Colonic mucosa (tissue), 4 donors: ENCODE data around the gene SYCP1. TPM values are rescaled to one million over a fixed set of nuclear protein-coding genes. Genes with fewer than 3 reads are reported as not detected.

Experiments used
- DNase-seq: peaks from one replicate; pipeline ENCODE4 v3.0.0-alpha.2; 2020
- H3K27ac ChIP-seq: fragments of 200-600 bp; one replicate; pipeline ENCODE4 v1.8.0; 2021
- H3K27me3 ChIP-seq: fragments of 200-600 bp; one replicate; pipeline ENCODE4 v1.8.0; 2021
- H3K36me3 ChIP-seq: fragments of 200-600 bp; one replicate; pipeline ENCODE4 v1.8.0; 2021
- H3K4me1 ChIP-seq: fragments of 200-600 bp; one replicate; pipeline ENCODE4 v1.8.0; 2021; ENCODE audit warnings: mild to moderate bottlenecking
- H3K4me3 ChIP-seq: fragments of 200-600 bp; one replicate; pipeline ENCODE4 v1.8.0; 2021
- H3K9ac ChIP-seq, 2 donors: one replicate each; pipeline ENCODE4 v1.7.0; 2013; ENCODE audit warnings: control low read depth in 2 of 2, low read depth in 2 of 2, low read length in 2 of 2
- H3K9me3 ChIP-seq: fragments of 200-600 bp; one replicate; pipeline ENCODE4 v1.8.0; 2021
- intact Hi-C: fragments of 100-400 bp; cut with DNase I; formaldehyde crosslinking; loops from one replicate; pipeline ENCODE4 v1.14.1; 2022
- total RNA-seq, 2 donors: library from RNA; stranded (reverse); fragmentation: NEBNext Ultra II Directional in 1 of 2; extraction: Animal tissue kit (Norgen Biotek cat#: 25700) in 1 of 2; gene quantifications; one replicate each; pipeline ENCODE4 v1.2.1, GENCODE V29; 2021
- TF ChIP-seq, protein P1 (sequence below): fragments of 200-600 bp; IDR thresholded peaks from one replicate; pipeline ENCODE4 v1.8.0; 2022; ENCODE audit warnings: antibody characterized with exemption, mild to moderate bottlenecking
- donor health status: healthy.
- donor health status: DM: no; HTN: no; CAD: no.
- donor health status: DM: no; HTN: no; CAD: no.

The SYCP1 gene
- total RNA-seq, 2 donors from 2014 or later, result not detected

DNA sequence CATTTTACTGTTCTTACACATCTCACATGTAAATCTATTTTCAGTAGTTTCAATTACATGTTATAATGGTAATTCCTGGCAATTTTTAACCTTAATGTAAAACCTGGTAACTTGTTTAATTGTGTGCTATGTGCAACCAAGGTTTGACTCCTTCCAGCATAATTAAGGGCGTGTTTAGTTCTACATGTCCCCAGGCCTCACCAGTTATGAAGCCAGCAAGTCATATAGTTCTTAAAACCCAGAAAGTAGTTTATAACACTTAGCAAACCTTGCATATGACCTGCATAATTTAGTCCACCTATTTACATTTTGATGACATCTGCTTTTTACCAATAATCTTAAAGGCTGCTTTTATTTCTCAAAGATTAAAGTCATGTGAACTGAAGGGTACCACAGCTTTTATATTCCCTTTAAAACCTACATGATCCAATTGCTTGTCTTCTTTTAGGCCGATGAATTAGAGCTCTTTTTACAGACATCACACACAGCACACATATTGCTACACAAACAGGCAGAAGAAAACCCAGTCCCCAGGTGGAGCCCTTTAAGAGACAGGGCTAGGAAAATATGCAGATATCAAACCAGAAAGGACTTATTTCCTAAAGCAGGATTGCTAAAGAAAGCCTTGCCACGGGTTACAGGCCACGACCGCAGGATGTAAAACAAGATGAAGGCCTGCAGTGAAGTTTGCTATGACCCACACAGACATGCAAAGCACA lies 23.2 kb upstream of the SYCP1 start:
- no peak for DNase-seq
- intact Hi-C loops, result no loop called here
- no peak overlapping the region for H3K4me3 ChIP-seq
- no peaks in the 10 kb centered on the region for H3K9me3 ChIP-seq
- no peaks in the 10 kb centered on the region for H3K27me3 ChIP-seq
- TF ChIP-seq, protein P1, sequence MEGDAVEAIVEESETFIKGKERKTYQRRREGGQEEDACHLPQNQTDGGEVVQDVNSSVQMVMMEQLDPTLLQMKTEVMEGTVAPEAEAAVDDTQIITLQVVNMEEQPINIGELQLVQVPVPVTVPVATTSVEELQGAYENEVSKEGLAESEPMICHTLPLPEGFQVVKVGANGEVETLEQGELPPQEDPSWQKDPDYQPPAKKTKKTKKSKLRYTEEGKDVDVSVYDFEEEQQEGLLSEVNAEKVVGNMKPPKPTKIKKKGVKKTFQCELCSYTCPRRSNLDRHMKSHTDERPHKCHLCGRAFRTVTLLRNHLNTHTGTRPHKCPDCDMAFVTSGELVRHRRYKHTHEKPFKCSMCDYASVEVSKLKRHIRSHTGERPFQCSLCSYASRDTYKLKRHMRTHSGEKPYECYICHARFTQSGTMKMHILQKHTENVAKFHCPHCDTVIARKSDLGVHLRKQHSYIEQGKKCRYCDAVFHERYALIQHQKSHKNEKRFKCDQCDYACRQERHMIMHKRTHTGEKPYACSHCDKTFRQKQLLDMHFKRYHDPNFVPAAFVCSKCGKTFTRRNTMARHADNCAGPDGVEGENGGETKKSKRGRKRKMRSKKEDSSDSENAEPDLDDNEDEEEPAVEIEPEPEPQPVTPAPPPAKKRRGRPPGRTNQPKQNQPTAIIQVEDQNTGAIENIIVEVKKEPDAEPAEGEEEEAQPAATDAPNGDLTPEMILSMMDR, result no peak
- H3K27ac ChIP-seq, result no peak overlapping the region
- no peak overlapping the region for H3K9ac ChIP-seq
- H3K36me3 ChIP-seq, result no peaks in the 10 kb centered on the region
- H3K4me1 ChIP-seq, result no peaks in the 10 kb centered on the region

DNA sequence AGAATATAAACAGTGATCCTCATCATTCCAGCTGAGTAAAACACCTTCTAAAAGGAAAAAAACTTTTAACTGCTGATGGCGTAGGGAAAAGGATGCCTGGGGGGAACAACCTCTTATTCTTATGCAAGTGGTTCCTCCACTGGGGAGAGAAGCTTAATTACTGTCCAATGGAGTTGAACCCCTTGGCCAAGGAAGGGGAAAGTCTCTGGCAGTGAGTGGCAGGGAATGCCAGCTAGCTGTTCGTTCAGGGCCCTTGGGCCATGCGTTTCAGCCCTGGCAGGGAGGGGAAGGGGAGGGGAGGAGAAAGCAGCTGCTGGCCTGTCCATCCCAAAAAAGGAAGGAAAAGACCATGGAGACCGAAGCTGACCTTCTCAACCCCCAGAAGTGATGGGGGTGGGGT lies 22.6 kb upstream of the SYCP1 start:
- intact Hi-C loops, result no loop called here
- no peak overlapping the region for H3K9ac ChIP-seq
- H3K27me3 ChIP-seq, result no peaks in the 10 kb centered on the region
- H3K9me3 ChIP-seq, result no peaks in the 10 kb centered on the region
- no peaks in the 10 kb centered on the region for H3K4me1 ChIP-seq
- H3K27ac ChIP-seq, result no peak overlapping the region
- TF ChIP-seq, protein P1, result no peak
- no peak for DNase-seq
- no peaks in the 10 kb centered on the region for H3K36me3 ChIP-seq
- no peak overlapping the region for H3K4me3 ChIP-seq

DNA sequence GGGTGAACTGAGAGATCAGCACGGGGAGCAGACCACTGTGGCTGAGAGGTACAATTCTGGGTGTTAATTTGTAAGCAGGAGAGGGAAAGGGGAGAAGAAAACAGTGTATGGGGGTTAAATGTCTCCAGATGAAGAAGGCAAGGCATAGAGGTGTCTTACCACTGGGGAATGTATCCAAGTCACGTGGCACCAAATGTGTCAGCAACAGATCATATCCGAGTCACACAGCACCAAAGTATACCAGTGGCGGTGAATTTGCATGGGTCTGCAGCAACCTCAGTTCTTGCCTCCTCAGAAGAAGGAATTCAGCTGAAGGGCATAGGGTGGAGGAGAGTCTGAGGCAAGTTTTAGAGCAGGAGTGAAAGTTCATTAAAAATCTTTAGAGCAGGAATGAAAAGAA lies 21.2 kb upstream of the SYCP1 start:
- intact Hi-C loops, result no loop called here
- no peaks in the 10 kb centered on the region for H3K9me3 ChIP-seq
- H3K27me3 ChIP-seq, result no peaks in the 10 kb centered on the region
- DNase-seq, result no peak
- no peak overlapping the region for H3K4me3 ChIP-seq
- no peaks in the 10 kb centered on the region for H3K36me3 ChIP-seq
- H3K4me1 ChIP-seq, result no peaks in the 10 kb centered on the region
- no peak overlapping the region for H3K27ac ChIP-seq
- TF ChIP-seq, protein P1, result no peak
- H3K9ac ChIP-seq, result no peak overlapping the region

DNA sequence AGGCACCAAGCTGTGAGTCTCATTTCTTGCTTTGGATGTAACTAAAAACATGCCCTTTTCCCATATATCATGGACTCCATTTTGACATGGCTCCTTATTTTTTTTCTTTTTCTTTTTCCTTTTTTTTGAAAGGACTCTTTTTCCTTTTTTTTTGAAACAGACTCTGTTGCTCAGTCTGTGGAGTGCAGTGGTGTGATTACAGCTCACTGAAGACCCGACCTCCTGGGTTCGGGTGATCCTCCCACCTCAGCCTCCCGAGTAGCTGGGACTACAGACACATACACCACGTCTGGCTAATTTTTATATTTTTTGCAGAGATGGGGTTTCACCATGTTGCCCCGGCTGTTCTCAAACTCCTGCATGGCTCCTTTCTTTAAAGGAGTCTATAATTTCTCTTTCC lies 10.4 kb upstream of the SYCP1 start:
- H3K27me3 ChIP-seq, result no peaks in the 10 kb centered on the region
- H3K36me3 ChIP-seq, result no peaks in the 10 kb centered on the region
- no peaks in the 10 kb centered on the region for H3K4me1 ChIP-seq
- no peak for DNase-seq
- TF ChIP-seq, protein P1, result no peak
- no peak overlapping the region for H3K27ac ChIP-seq
- no peaks in the 10 kb centered on the region for H3K9me3 ChIP-seq
- H3K4me3 ChIP-seq, result no peak overlapping the region
- H3K9ac ChIP-seq, result no peak overlapping the region
- intact Hi-C loops, result no loop called here

DNA sequence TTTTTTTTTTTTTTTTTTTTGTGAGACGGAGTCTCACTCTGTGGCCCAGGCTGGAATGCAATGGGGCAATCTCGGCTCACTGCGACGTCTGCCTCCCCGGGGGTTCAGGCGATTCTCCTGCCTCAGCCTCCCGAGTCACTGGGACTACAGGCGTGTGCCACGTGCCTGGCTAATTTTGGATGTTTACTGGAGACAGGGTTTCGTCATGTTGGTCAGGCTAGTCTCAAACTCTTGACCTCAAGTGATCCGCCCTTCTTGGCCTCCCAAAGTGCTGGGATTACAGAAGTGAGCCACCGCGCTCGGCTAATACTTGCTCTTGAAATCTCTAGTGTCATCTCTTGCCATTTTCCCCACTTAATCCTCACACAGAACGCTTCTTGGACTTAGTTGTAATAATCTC lies 1.1 kb upstream of the SYCP1 start:
- Histone ChIP-seq H3K9ac (no peak overlapping the region), H3K9me3 (no peaks in the 10 kb centered on the region), H3K4me3 (no peak overlapping the region), H3K4me1 (no peaks in the 10 kb centered on the region), H3K27me3 (peaks cover 9% of the 10 kb centered on the region), H3K27ac (no peak overlapping the region), H3K36me3 (no peaks in the 10 kb centered on the region)
- DNase-seq, result no peak
- TF ChIP-seq, protein P1, result no peak
- intact Hi-C loops, result no loop called here
